ENCODE results near the gene SMURF2. TPM values are rescaled to one million over a fixed set of nuclear protein-coding genes. Genes with fewer than 3 reads are reported as not detected.

SMURF2 gene
- total RNA-seq, 1 experiment from 2014 or later, result 127 TPM

- TF ChIP-seq YY1 (IDR thresholded peaks at IDR 0.05; ENCODE audit: extremely low read depth, insufficient replicate concordance, low read depth, low read length), result peak; percentile 91
- TF ChIP-seq, protein P1, sequence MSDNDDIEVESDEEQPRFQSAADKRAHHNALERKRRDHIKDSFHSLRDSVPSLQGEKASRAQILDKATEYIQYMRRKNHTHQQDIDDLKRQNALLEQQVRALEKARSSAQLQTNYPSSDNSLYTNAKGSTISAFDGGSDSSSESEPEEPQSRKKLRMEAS (IDR thresholded peaks at IDR 0.05), result peak; percentile 87
- peak; percentile 32; the same call in 1 of the 2 replicates for TF ChIP-seq JUND (IDR thresholded peaks at IDR 0.05)
- TF ChIP-seq, protein P2, sequence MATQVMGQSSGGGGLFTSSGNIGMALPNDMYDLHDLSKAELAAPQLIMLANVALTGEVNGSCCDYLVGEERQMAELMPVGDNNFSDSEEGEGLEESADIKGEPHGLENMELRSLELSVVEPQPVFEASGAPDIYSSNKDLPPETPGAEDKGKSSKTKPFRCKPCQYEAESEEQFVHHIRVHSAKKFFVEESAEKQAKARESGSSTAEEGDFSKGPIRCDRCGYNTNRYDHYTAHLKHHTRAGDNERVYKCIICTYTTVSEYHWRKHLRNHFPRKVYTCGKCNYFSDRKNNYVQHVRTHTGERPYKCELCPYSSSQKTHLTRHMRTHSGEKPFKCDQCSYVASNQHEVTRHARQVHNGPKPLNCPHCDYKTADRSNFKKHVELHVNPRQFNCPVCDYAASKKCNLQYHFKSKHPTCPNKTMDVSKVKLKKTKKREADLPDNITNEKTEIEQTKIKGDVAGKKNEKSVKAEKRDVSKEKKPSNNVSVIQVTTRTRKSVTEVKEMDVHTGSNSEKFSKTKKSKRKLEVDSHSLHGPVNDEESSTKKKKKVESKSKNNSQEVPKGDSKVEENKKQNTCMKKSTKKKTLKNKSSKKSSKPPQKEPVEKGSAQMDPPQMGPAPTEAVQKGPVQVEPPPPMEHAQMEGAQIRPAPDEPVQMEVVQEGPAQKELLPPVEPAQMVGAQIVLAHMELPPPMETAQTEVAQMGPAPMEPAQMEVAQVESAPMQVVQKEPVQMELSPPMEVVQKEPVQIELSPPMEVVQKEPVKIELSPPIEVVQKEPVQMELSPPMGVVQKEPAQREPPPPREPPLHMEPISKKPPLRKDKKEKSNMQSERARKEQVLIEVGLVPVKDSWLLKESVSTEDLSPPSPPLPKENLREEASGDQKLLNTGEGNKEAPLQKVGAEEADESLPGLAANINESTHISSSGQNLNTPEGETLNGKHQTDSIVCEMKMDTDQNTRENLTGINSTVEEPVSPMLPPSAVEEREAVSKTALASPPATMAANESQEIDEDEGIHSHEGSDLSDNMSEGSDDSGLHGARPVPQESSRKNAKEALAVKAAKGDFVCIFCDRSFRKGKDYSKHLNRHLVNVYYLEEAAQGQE (IDR thresholded peaks at IDR 0.05; ENCODE audit: low read depth), result no peak
- TF ChIP-seq EZH2 (IDR thresholded peaks at IDR 0.05), result no peak
- no peak for TF ChIP-seq ZNF274 (IDR thresholded peaks at IDR 0.05; ENCODE audit: low read depth, low read length)
- peak; percentile 68 for TF ChIP-seq EGR1 (IDR thresholded peaks at IDR 0.05; ENCODE audit: low read depth)
- TF ChIP-seq CBX3 (IDR thresholded peaks at IDR 0.05; ENCODE audit: low read depth), result peak; percentile 38; the same call in 1 of the 2 replicates
- peak; percentile 97 for TF ChIP-seq POLR2AphosphoS5 (IDR thresholded peaks at IDR 0.05; ENCODE audit: low read depth, low read length)
- TF ChIP-seq FOSL1 (IDR thresholded peaks at IDR 0.05; ENCODE audit: low read depth), result no peak
- TF ChIP-seq POLR2A (IDR thresholded peaks at IDR 0.05; ENCODE audit: borderline replicate concordance, extremely low read depth, insufficient read depth, insufficient read length), result peak; percentile 96
- peak; percentile 75 for TF ChIP-seq RAD21 (IDR thresholded peaks at IDR 0.05; ENCODE audit: low read depth)
- TF ChIP-seq, protein P3, sequence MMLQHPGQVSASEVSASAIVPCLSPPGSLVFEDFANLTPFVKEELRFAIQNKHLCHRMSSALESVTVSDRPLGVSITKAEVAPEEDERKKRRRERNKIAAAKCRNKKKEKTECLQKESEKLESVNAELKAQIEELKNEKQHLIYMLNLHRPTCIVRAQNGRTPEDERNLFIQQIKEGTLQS (IDR thresholded peaks at IDR 0.05), result no peak
- TF ChIP-seq ZFX (IDR thresholded peaks at IDR 0.05), result peak; percentile 68
These were observed 165.1 kb downstream of the SMURF2 start, which contains the start of gene POLG2 (continued) for GRCh38 chr17:64496786-64497564.

All from HCT116 (cell line).